H1 (cell line): ENCODE results near the gene UBE2Q2. TPM values are rescaled to one million over a fixed set of nuclear protein-coding genes. Genes with fewer than 3 reads are reported as not detected.

Experiments used
- CTCF ChIA-PET: fragments of 300-600 bp; sonication (Branson Sonifier 250); formaldehyde crosslinking; loops from one replicate; lab custom pipeline; 2021; ENCODE audit not compliant: partially characterized antibody; lab: Charles Lee
- POLR2A ChIA-PET: fragments of 300-600 bp; sonication (Branson Sonifier 250); formaldehyde crosslinking; loops from one replicate; lab custom pipeline; 2021; ENCODE audit warnings: inconsistent platforms; ENCODE audit not compliant: partially characterized antibody; lab: Charles Lee
- DNase-seq, 2 experiments: peaks; one replicate each; pipeline versions ENCODE4 v3.0.0 to v3.0.0-alpha.2; 2010 to 2022; ENCODE audit warnings: low spot score in 2 of 2, low read depth in 1 of 2, mixed read lengths in 1 of 2
- FAIRE-seq: peaks from 2 replicates; lab custom pipeline; 2011; peaks lifted over from hg19 to GRCh38; lab: Jason Lieb, UNC
- H2AFZ ChIP-seq: 2 replicates; pipeline ENCODE4 v1.8.1; 2012; ENCODE audit warnings: low read length, inconsistent platforms
- H2AK5ac ChIP-seq: 2 replicates; pipeline ENCODE4 v1.6.1; 2013; ENCODE audit warnings: low read depth, low read length
- H2BK120ac ChIP-seq: replicated peaks from 2 replicates; pipeline ENCODE3; 2013; ENCODE audit warnings: low read depth, low read length, inconsistent platforms
- H2BK12ac ChIP-seq: 2 replicates; pipeline ENCODE4 v1.6.1; 2013; ENCODE audit warnings: low read depth, low read length
- H2BK15ac ChIP-seq: 2 replicates; pipeline ENCODE4 v1.6.1; 2013; ENCODE audit warnings: low read length
- H2BK20ac ChIP-seq: 2 replicates; pipeline ENCODE4 v1.6.1; 2013; ENCODE audit warnings: low read length
- H2BK5ac ChIP-seq: 2 replicates; pipeline ENCODE4 v1.6.1; 2013; ENCODE audit warnings: low read depth, low read length
- H3K14ac ChIP-seq: 2 replicates; pipeline ENCODE4 v1.6.1; 2013; ENCODE audit warnings: inconsistent platforms; ENCODE audit not compliant: insufficient read length
- H3K18ac ChIP-seq: 2 replicates; pipeline ENCODE4 v1.6.1; 2013; ENCODE audit warnings: low read length; ENCODE audit errors: extremely low read depth
- H3K23ac ChIP-seq: 2 replicates; pipeline ENCODE4 v1.6.1; 2013; ENCODE audit warnings: inconsistent platforms; ENCODE audit not compliant: insufficient read length
- H3K23me2 ChIP-seq: 2 replicates; pipeline ENCODE4 v1.6.1; 2013; ENCODE audit warnings: low read depth, low read length
- H3K27ac ChIP-seq: 2 replicates; pipeline ENCODE4 v1.6.1; 2011; ENCODE audit warnings: low read depth, low read length, inconsistent platforms
- H3K27me3 ChIP-seq, 4 experiments: replicated peaks in 1 of 4; 1 replicate in 1 of 4; 2 replicates in 3 of 4; pipeline versions ENCODE4 v1.6.1 to v1.8.1; 2011 to 2013; ENCODE audit warnings: low read length in 3 of 4, mild to moderate bottlenecking in 3 of 4, inconsistent platforms in 2 of 4, mixed read lengths in 2 of 4, moderate library complexity in 1 of 4; ENCODE audit not compliant: control insufficient read depth in 3 of 4, insufficient read depth in 3 of 4; ENCODE audit errors: extremely low read depth in 1 of 4
- H3K36me3 ChIP-seq, 4 experiments: 2 replicates each; pipeline versions ENCODE4 v1.6.1 to v1.8.1; 2011 to 2013; ENCODE audit warnings: mild to moderate bottlenecking in 4 of 4, low read length in 3 of 4, moderate library complexity in 2 of 4, control low read depth in 1 of 4, inconsistent platforms in 1 of 4; ENCODE audit not compliant: insufficient read depth in 4 of 4, control insufficient read depth in 2 of 4
- H3K4ac ChIP-seq: replicated peaks from 2 replicates; pipeline ENCODE3; 2013; ENCODE audit warnings: low read length, low read depth, mixed read lengths, inconsistent platforms; ENCODE audit not compliant: insufficient read length
- H3K4me1 ChIP-seq, 4 experiments: replicated peaks in 1 of 4; 1 replicate in 1 of 4; 2 replicates in 3 of 4; pipeline versions ENCODE4 v1.6.1 to v1.8.1; 2011 to 2013; ENCODE audit warnings: low read length in 3 of 4, inconsistent platforms in 2 of 4, mixed read lengths in 1 of 4; ENCODE audit not compliant: insufficient read depth in 4 of 4, control insufficient read depth in 3 of 4
- H3K4me2 ChIP-seq, 2 experiments: 2 replicates each; pipeline versions ENCODE4 v1.6.1 to v1.8.1; 2011 to 2013; ENCODE audit warnings: low read depth in 2 of 2, low read length in 2 of 2, control low read depth in 1 of 2, inconsistent platforms in 1 of 2, mild to moderate bottlenecking in 1 of 2; ENCODE audit not compliant: insufficient read depth in 1 of 2
- H3K4me3 ChIP-seq, 4 experiments: fragments of 200-600, 300-600 bp in 1 of 4; sonication (generic), shearing (Covaris generic), sonication (Bioruptor Twin) in 1 of 4; 2 replicates each; pipeline versions ENCODE4 v1.5.1 to v1.8.1; 2011 to 2016; ENCODE audit warnings: low read length in 4 of 4, low read depth in 3 of 4, control low read depth in 2 of 4, inconsistent platforms in 2 of 4, mild to moderate bottlenecking in 2 of 4, mixed read lengths in 1 of 4, moderate library complexity in 1 of 4; ENCODE audit not compliant: insufficient read depth in 2 of 4; ENCODE audit errors: extremely low read depth in 1 of 4
- H3K56ac ChIP-seq: replicated peaks from 2 replicates; pipeline ENCODE3; 2013; ENCODE audit warnings: low read depth, mild to moderate bottlenecking, mixed read lengths, low read length, inconsistent platforms; ENCODE audit not compliant: insufficient read length
- H3K79me1 ChIP-seq: 2 replicates; pipeline ENCODE4 v1.6.1; 2013; ENCODE audit warnings: low read depth, low read length, control low read depth
- H3K79me2 ChIP-seq, 2 experiments: 2 replicates each; pipeline versions ENCODE4 v1.6.1 to v1.8.1; 2012 to 2013; ENCODE audit warnings: low read length in 2 of 2, mild to moderate bottlenecking in 2 of 2, inconsistent platforms in 1 of 2; ENCODE audit not compliant: insufficient read depth in 2 of 2, control insufficient read depth in 1 of 2
- H3K9ac ChIP-seq, 4 experiments: replicated peaks in 1 of 4; 1 replicate in 1 of 4; 2 replicates in 3 of 4; pipeline versions ENCODE4 v1.6.1 to v1.8.1; 2011 to 2013; ENCODE audit warnings: low read depth in 3 of 4, low read length in 3 of 4, control low read depth in 2 of 4, mild to moderate bottlenecking in 2 of 4, moderate library complexity in 2 of 4, inconsistent platforms in 1 of 4; ENCODE audit errors: extremely low read depth in 1 of 4
- H3K9me3 ChIP-seq, 2 experiments: 2 replicates each; pipeline versions ENCODE4 v1.6.1 to v1.8.1; 2012 to 2013; ENCODE audit warnings: mild to moderate bottlenecking in 2 of 2, moderate library complexity in 2 of 2, control low read depth in 1 of 2, inconsistent platforms in 1 of 2, low read depth in 1 of 2, low read length in 1 of 2, mixed read lengths in 1 of 2; ENCODE audit not compliant: insufficient read depth in 2 of 2
- H4K20me1 ChIP-seq, 2 experiments: replicated peaks in 1 of 2; 2 replicates each; pipeline versions ENCODE3 to v1.8.1; 2011 to 2013; ENCODE audit warnings: inconsistent platforms in 2 of 2, low read length in 2 of 2, mild to moderate bottlenecking in 1 of 2; ENCODE audit not compliant: insufficient read depth in 2 of 2, control insufficient read depth in 1 of 2
- H4K5ac ChIP-seq: 2 replicates; pipeline ENCODE4 v1.6.1; 2013; ENCODE audit warnings: low read length, low read depth, mixed read lengths, inconsistent platforms; ENCODE audit not compliant: insufficient read length
- H4K8ac ChIP-seq: 2 replicates; pipeline ENCODE4 v1.8.0; 2013; ENCODE audit warnings: mild to moderate bottlenecking, moderate library complexity, low read length, inconsistent platforms; ENCODE audit not compliant: insufficient read depth; ENCODE audit errors: extremely low read depth
- H4K91ac ChIP-seq: replicated peaks from 2 replicates; pipeline ENCODE3; 2013; ENCODE audit warnings: low read length, mixed read lengths, inconsistent platforms; ENCODE audit not compliant: insufficient read length
- BRCA1 ChIP-seq: IDR thresholded peaks from 2 replicates; pipeline ENCODE4 v1.6.1; 2012; ENCODE audit warnings: low read depth, low read length, improper control_type of control experiment
- FOSL1 ChIP-seq: IDR thresholded peaks from 2 replicates; pipeline ENCODE4 v1.6.1; 2011; ENCODE audit warnings: mild to moderate bottlenecking, low read depth, low read length, moderate library complexity; ENCODE audit not compliant: insufficient read depth
- KDM4A ChIP-seq: IDR thresholded peaks from one replicate; pipeline ENCODE4 v1.7.1; 2012; ENCODE audit warnings: low read depth, mild to moderate bottlenecking, moderate library complexity, low read length, inconsistent platforms; ENCODE audit not compliant: severe bottlenecking
- MAFK ChIP-seq: IDR thresholded peaks from 2 replicates; pipeline ENCODE4 v1.6.1; 2012; ENCODE audit warnings: low read depth, mild to moderate bottlenecking, improper control_type of control experiment, low read length
- MAX ChIP-seq: IDR thresholded peaks from 2 replicates; pipeline ENCODE4 v1.6.1; 2012; ENCODE audit warnings: inconsistent platforms
- NRF1 ChIP-seq: IDR thresholded peaks from 2 replicates; pipeline ENCODE4 v1.6.1; 2011; ENCODE audit warnings: mild to moderate bottlenecking, low read depth, low read length, improper control_type of control experiment
- RFX5 ChIP-seq: IDR thresholded peaks from 2 replicates; pipeline ENCODE4 v1.6.1; 2011; ENCODE audit warnings: low read depth, low read length, improper control_type of control experiment, borderline replicate concordance
- SIN3A ChIP-seq, 2 experiments: IDR thresholded peaks in 1 of 2; conservative IDR thresholded peaks in 1 of 2; 2 replicates each; pipeline ENCODE4 v1.6.1; 2011 to 2012; ENCODE audit warnings: low read length in 2 of 2, improper control_type of control experiment in 1 of 2, low read depth in 1 of 2, mild to moderate bottlenecking in 1 of 2
- ZNF274 ChIP-seq: IDR thresholded peaks from 2 replicates; pipeline ENCODE4 v1.7.0; 2012; ENCODE audit warnings: low read length, borderline replicate concordance; ENCODE audit errors: extremely low read depth
- polyA plus RNA-seq, 7 experiments: library from polyadenylated mRNA; depleted of rRNA in 3 of 7; stranded (reverse) in 5 of 7; unstranded in 2 of 7; fragments of >200 nt in 5 of 7; fragments of 200-250 nt in 2 of 7; gene quantifications; 1 replicate in 5 of 7; 2 replicates in 1 of 7; 4 replicates in 1 of 7; pipeline versions ENCODE4 v1.2.1 to v1.2.3, GENCODE V29; 2011 to 2013; ENCODE audit warnings: missing spikeins in 2 of 7, mixed read lengths in 2 of 7
- total RNA-seq: library from RNA; stranded (reverse); fragmentation: NEBNext Ultra II Directional; extraction: Animal tissue kit (Norgen Biotek cat#: 25700); gene quantifications from 2 replicates; pipeline ENCODE4 v1.2.1, GENCODE V29; 2021

UBE2Q2 gene
- total and polyA plus RNA-seq, 2 of the 8 experiments (the other 6 are each of a cell fraction or from before 2014, with no cell fraction given): 10.1 to 22.7 TPM

- Histone ChIP-seq H3K27ac (no peak overlapping the region), H2BK12ac (no peak overlapping the region), H3K14ac (no peak overlapping the region), H3K79me1 (peaks cover 5% of the 10 kb centered on the region; the same call in 1 of the 2 replicates), H3K36me3 (no peaks in the 10 kb centered on the region; a peak in 1 of 8 replicates), H3K18ac (no peak overlapping the region), H3K79me2 (peaks cover 17 to 26% of the 10 kb centered on the region in 2 experiments), H2BK20ac (no peak overlapping the region), H2AK5ac (no peak overlapping the region), H3K4ac (no peak overlapping the region), H3K9me3 (no peaks in the 10 kb centered on the region), H2AFZ (no peak overlapping the region), H4K20me1 (peaks cover 8 to 9% of the 10 kb centered on the region in 2 experiments), H3K4me1 (peaks cover 0 to 12% (median 9%) of the 10 kb centered on the region in 4 experiments), H2BK15ac (no peak overlapping the region), H4K5ac (no peak overlapping the region), H3K23me2 (peaks cover 12% of the 10 kb centered on the region), H3K23ac (no peak overlapping the region), H4K91ac (no peak overlapping the region), H4K8ac (no peak overlapping the region), H3K4me2 (no peak overlapping the region), H3K56ac (no peak overlapping the region), H2BK5ac (no peak overlapping the region), H3K27me3 (peaks cover 2 to 20% (median 9%) of the 10 kb centered on the region in 4 experiments; a peak in 6 of 7 replicates), H3K9ac (no peak overlapping the region), H2BK120ac (no peak overlapping the region), H3K4me3 (no peak overlapping the region)
- TF ChIP-seq ZNF274 (no peak), BRCA1 (no peak), KDM4A (no peak), MAFK (no peak), SIN3A (conservative IDR thresholded peaks at IDR 0.05 in 1 of 2, IDR thresholded peaks at IDR 0.05 in 1 of 2; ENCODE audit: low read depth in 1 of 2, low read length in 2 of 2) (no peak), NRF1 (no peak), RFX5 (no peak), FOSL1 (no peak), MAX (no peak)
- ChIA-PET CTCF (interaction anchor here (1.0 to 2.3 kb wide), 10 partner anchors 9 to 85 kb away, joined by 3 to 12 read pairs (median 4); partner anchors contain the start of gene FBXO22), POLR2A (interaction anchor here (1.0 to 6.6 kb wide), 8 partner anchors 10 to 1090 kb away, joined by 3 to 43 read pairs (median 6); partner anchors contain the start of genes FBXO22 and RCN2)
- FAIRE-seq (no peak), DNase-seq (no peak)
Measured at GRCh38 chr15:75841626-75842025, 1.6 kb upstream of the UBE2Q2 start.
